HG03097 (cell line): ENCODE data around the gene ADAMTSL5.

ENCODE experiments used
- ATAC-seq: cut with Tn5 transposase; IDR thresholded peaks from one replicate; pipeline ENCODE4 v1.9.1; 2021; ENCODE audit not compliant: unreplicated experiment, low FRiP score

ADAMTSL5 gene

DNA sequence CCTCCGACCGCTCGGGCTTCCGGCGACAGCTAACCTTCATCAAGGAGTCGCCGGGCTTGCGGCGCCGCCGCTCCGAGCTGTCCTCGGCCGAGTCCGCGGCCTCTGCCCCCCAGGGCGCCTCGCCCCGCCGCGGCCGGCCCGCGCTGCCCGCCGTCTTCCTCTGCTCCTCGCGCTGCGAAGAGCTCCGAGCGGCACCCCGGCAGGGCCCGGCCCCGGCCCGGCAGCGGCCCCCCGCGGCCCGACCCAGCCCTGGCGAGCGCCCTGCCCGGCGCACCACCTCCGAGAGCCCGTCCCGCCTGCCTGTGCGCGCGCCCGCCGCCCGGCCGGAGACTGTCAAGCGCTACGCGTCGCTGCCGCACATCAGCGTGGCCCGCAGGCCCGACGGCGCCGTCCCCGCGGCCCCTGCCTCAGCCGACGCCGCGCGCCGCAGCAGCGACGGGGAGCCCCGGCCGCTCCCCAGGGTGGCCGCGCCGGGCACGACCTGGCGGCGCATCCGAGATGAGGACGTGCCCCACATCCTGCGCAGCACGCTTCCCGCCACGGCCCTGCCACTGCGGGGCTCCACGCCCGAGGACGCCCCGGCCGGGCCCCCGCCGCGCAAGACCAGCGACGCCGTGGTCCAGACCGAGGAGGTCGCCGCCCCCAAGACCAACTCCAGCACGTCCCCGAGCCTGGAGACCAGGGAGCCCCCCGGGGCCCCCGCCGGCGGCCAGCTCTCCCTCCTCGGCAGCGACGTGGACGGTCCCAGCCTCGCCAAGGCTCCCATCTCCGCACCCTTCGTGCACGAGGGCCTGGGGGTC is 43.4 kb downstream of the ADAMTSL5 start:
- no peak for ATAC-seq

DNA sequence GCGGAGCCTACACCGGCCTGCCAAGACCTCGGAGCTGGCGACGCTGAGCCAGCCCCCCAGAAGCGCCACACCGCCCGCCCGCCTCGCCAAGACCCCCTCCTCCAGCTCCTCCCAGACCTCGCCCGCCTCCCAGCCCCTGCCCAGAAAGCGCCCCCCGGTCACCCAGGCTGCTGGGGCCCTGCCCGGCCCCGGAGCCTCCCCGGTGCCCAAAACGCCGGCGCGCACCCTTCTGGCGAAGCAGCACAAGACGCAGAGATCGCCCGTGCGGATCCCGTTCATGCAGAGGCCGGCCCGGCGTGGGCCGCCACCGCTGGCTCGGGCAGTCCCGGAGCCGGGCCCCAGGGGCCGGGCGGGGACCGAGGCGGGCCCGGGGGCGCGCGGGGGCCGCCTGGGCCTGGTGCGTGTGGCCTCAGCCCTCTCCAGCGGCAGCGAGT is 44.0 kb downstream of the ADAMTSL5 start:
- ATAC-seq, result no peak

DNA sequence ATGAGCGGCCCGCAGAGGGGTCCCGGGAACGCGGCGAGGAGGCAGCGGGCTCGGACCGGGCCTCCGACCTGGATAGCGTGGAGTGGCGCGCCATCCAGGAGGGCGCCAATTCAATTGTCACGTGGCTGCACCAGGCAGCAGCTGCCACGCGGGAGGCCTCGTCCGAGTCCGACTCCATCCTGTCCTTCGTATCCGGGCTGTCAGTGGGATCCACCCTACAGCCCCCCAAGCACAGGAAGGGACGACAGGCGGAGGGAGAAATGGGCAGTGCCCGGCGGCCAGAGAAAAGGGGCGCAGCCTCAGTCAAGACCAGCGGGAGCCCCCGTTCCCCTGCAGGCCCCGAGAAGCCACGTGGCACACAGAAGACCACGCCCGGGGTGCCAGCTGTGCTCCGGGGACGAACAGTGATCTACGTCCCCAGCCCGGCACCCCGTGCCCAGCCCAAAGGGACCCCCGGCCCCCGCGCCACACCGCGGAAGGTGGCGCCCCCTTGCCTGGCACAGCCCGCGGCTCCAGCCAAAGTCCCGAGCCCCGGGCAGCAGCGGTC is 44.5 kb downstream of the ADAMTSL5 start:
- ATAC-seq, result no peak

DNA sequence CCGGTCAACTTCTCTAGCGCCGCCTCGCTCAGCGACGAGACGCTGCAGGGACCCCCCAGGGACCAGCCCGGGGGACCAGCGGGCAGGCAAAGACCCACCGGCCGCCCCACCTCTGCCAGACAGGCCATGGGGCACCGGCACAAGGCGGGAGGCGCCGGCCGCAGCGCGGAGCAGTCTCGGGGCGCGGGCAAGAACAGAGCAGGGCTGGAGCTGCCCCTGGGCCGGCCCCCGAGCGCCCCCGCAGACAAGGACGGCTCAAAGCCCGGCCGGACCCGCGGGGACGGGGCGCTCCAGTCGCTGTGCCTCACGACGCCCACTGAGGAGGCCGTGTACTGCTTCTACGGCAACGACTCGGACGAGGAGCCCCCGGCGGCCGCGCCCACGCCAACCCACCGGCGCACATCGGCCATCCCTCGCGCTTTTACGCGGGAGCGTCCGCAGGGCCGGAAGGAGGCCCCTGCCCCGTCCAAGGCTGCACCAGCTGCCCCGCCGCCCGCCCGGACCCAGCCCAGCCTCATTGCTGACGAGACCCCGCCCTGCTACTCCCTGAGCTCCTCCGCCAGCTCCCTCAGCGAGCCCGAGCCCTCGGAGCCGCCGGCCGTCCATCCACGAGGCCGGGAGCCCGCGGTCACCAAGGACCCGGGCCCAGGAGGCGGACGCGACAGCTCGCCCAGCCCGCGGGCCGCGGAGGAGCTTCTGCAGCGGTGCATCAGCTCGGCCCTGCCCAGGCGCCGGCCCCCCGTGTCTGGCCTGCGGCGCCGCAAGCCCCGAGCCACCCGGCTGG is 45.1 kb downstream of the ADAMTSL5 start:
- no peak for ATAC-seq

DNA sequence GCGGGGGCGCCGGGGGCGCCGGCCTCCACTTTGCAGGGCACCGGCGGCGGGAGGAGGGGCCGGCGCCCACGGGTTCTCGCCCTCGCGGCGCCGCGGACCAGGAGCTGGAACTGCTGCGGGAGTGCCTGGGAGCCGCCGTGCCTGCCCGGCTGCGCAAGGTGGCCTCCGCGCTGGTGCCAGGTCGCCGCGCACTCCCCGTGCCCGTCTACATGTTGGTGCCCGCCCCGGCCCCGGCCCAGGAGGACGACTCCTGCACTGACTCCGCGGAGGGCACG is 45.7 kb downstream of the ADAMTSL5 start:
- ATAC-seq, result no peak

DNA sequence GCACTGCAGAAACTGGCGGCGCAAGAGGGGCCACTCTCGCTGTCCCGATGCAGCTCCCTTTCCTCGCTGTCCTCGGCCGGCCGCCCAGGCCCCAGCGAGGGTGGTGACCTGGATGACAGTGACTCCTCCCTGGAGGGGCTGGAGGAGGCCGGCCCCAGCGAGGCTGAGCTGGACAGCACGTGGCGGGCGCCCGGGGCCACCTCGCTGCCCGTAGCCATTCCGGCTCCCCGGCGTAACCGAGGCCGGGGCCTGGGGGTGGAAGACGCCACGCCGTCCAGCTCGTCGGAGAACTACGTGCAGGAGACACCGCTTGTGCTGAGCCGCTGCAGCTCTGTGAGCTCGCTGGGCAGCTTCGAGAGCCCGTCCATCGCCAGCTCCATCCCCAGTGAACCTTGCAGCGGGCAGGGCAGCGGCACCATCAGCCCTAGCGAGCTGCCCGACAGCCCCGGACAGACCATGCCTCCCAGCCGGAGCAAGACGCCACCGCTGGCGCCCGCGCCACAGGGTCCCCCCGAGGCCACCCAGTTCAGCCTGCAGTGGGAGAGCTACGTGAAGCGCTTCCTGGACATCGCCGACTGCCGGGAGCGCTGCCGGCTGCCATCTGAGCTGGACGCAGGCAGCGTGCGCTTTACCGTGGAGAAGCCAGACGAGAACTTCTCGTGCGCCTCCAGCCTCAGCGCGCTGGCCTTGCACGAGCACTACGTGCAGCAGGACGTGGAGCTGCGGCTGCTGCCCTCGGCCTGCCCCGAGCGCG is 46.2 kb downstream of the ADAMTSL5 start:
- ATAC-seq, result no peak

DNA sequence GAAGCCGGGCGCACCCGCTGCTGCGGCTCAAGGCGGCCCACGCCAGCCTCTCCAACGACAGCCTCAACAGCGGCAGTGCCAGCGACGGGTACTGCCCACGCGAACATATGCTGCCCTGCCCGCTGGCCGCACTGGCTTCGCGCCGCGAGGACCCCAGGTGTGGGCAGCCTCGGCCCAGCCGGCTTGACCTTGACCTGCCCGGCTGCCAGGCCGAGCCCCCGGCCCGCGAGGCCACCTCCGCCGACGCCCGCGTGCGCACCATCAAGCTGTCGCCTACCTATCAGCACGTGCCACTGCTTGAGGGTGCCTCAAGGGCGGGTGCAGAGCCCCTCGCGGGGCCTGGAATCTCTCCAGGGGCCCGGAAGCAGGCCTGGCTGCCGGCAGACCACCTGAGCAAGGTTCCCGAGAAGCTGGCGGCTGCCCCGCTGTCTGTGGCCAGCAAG is 46.8 kb downstream of the ADAMTSL5 start:
- no peak for ATAC-seq

DNA sequence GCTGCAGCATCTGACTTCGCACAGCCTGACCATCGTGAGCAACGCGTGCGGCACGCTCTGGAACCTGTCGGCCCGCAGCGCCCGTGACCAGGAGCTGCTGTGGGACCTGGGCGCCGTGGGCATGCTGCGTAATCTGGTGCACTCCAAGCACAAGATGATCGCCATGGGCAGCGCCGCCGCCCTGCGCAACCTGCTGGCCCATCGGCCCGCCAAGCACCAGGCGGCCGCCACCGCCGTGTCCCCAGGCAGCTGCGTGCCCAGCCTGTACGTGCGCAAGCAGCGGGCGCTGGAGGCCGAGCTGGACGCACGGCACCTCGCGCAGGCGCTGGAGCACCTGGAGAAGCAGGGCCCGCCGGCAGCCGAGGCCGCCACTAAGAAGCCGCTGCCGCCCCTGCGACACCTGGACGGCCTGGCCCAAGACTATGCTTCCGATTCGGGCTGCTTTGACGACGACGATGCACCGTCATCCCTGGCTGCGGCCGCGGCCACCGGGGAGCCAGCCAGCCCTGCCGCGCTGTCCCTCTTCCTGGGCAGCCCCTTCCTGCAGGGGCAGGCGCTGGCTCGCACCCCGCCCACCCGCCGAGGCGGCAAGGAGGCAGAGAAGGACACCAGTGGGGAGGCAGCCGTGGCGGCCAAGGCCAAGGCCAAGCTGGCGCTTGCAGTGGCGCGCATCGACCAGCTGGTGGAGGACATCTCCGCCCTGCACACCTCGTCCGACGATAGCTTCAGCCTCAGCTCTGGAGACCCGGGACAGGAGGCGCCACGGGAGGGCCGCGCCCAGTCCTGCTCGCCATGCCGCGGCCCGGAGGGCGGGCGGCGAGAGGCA is 47.4 kb downstream of the ADAMTSL5 start:
- no peak for ATAC-seq

DNA sequence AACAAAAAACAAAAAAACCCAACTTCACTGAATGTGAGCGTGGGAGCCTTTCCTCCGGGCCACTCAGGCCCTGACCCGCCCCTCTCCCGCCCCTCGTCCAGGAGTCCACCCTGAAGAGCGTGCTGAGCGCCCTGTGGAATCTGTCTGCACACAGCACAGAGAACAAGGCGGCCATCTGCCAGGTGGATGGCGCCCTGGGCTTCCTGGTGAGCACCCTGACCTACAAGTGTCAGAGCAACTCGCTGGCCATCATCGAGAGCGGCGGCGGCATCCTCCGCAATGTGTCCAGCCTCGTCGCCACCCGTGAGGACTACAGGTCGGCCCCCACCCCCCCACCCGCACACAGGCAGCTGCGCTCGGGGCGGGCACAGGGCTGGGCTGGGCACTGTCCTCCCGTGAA is 51.0 kb downstream of the ADAMTSL5 start:
- no peak for ATAC-seq

DNA sequence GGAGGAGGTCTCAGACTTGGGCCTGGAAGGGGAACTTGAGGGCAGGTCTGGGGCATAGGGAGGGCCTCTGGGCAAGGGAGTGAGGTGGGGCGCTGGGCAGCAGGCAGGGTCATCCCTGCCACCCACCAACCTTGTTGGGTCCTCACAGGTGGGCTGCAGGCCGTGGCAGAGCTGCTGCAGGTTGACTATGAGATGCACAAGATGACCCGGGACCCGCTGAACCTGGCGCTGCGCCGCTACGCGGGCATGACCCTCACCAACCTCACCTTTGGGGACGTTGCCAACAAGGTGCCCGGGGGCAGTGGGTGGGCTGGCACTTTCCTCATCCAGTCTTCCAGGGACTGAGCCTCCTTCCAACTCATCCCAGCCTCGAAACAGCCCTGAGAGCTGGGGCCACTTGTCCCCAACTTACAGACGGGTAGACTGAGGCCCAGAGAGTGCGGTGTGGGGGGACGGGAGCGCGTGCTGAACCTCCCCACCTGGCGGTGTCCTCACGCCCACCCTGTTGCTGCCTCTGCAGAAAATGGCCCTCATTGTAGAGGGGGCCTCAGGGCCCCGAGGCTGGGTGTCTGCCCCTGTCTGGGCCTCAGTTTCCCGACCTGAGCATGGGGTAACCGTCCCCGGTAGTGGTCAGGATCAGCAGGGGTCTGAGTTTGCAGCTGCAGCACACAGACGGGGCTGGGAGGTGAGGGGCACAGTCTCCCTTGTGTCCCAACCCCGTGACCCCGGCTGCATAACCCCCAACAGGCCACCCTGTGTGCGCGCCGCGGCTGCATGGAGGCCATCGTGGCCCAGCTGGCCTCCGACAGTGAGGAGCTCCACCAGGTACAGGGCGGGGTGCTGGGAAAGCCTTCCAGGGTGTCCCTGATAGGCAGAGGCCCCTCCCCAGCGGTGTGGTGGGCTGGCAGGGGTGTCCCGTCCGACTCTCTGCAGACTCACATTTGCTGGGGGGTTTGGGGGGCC is 52.5 kb downstream of the ADAMTSL5 start:
- no peak for ATAC-seq

DNA sequence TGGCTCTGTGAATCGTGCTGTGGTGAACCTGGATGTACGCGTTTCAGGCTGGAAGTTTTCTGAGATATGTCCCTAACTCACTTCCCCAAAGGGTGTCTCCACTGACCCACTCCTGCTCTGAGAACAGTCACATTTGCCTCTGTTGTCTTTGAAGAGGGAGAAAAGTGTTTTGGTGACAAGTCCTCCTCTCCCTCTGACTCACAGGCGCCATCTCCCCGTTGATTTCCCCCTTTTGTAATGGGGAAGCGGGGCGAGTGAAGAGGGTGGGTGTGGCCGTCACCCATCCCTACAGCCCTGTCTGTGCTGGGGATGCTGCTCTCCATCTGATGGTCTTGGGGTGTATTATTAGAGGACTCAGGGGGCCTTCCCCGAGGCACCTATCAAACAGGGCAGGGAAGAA is 53.3 kb downstream of the ADAMTSL5 start:
- no peak for ATAC-seq

DNA sequence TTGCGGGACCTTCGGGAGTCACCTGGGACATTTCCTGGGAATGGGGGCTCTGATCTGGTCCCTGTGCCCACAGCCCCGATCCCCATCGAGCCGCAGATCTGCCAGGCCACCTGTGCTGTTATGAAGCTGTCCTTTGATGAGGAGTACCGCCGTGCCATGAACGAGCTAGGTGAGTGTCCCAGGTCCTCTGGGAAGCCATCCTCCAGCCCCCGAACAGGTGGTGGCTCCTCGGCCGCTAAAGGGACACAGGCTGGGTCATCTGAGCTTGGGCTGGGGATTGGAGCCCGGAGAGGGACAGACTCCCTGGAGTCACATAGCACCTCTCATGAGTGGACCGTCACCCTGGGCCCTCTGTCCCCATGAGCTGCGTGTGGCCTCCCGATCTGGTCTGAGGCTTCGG is 54.9 kb downstream of the ADAMTSL5 start:
- ATAC-seq, result no peak

DNA sequence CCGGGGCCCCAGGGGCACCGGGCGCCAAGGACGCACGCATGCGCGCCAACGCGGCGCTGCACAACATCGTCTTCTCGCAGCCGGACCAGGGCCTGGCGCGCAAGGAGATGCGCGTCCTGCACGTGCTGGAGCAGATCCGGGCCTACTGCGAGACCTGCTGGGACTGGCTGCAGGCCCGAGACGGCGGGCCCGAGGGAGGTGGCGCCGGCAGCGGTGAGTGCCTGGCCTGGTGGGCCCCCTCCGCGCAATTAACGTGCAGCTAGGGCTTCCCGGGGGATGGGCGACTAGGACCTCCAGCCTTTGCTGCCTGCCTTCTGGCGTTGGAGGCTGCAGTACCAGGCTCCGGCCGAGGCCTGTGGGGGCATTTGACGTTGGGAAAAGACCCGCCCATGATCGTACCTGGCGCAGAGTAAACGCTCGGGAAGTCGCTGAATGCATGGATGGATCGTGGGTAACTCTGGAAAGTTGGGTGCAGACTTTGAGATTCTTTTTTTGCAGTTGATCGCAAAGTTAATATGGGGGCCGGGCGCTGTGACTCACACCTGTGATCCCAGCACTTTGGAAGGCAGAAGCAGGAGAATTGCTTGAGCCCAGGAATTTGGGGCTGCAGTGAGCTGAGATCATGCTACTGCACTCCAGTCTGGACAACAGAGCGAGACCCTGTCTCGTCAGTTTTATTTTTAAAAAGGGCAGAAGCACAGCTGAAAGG is 55.6 kb downstream of the ADAMTSL5 start:
- no peak for ATAC-seq

DNA sequence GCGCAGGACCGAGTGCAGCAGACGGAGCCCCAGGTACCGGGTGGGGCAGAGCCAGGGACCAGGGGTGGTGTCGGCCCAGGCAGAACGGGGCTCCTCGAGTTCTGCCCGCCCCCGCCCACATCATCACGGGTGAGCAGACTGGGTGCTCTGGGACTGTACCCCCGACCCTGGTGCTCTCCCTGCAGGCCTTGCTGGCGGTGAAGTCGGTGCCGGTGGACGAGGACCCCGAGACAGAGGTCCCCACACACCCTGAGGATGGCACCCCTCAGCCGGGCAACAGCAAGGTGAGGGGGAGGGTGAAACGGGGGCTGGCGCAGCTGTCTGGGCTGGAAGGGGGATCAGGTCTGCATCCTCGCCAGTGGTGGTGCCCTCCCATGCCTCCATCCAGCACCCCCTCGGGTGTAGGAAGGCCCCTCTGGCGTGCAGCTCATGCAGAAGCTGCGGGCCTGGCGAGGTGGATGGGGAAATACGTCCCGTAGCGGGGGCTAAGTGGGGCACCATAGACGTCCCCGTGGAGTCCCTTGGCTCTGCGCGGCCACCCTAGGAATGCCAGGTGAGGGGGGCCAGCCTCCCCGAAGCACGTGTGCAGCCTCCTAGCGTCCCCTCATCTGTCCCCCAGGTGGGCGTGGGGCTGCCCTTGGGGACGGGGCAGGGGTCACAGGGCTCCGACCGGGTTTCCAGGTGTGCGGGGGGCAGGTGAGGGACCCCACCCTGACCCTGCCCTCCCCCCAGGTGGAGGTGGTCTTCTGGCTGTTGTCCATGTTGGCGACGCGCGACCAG is 56.5 kb downstream of the ADAMTSL5 start:
- ATAC-seq, result no peak

DNA sequence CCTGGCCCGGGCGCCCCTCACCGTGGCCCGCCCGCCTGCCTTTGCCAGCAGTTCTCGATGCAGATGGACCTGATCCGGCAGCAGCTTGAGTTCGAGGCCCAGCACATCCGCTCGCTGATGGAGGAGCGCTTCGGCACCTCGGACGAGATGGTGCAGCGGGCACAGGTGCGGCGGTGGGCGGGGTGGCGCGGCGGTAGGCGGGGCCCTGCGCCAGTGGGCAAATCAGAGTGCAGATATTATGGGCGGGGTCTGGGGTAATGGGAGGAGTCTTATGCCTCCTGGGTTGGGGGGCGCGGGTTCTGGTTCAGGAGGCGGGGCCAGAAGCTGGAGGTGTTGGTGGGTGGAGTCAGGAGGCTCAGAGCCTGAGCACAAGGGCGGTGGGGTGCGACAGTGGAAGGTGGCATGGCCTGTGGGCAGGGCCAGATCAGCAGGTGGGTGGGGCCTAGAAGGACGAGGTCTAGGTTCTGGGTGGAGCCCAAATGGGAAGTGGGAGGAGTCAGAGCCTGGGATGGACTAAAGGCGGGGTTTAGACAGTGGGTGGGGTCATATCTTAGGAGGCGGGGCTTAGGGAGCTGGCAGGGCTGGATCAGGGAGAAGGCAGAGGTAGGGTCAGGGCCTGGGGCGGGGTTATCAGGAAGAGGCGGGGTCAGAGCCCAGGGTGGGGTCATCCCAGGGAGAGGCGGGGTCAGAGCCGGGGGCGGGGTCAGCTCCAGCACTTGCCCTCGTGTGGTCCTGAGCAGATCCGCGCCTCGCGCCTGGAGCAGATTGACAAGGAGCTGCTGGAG is 57.3 kb downstream of the ADAMTSL5 start:
- no peak for ATAC-seq
